Measurements from ENCODE around the gene PJVK. TPM values are rescaled to one million over a fixed set of nuclear protein-coding genes. Genes with fewer than 3 reads are reported as not detected.

PJVK gene
- total and polyA plus RNA-seq, 2 of the 13 experiments (the other 11 are each of a cell fraction or from before 2014, with no cell fraction given): 1.2 to 2.6 TPM

- peak; percentile 69; the same call in 1 of the 2 replicates for TF ChIP-seq IKZF5 (CRISPR knock-in tag; IDR thresholded peaks at IDR 0.05)
- TF ChIP-seq HDAC2 (CRISPR knock-in tag; IDR thresholded peaks at IDR 0.05): peak; percentile 74
- no peak for TF ChIP-seq SOX6 (IDR thresholded peaks at IDR 0.05)
- TF ChIP-seq SOX6 (CRISPR knock-in tag; IDR thresholded peaks at IDR 0.05): peak; percentile 21; the same call in 1 of the 2 replicates
- TF ChIP-seq ZNF616 (CRISPR knock-in tag; IDR thresholded peaks at IDR 0.05; ENCODE audit: low read depth): no peak
- no peak for TF ChIP-seq CENPT (CRISPR knock-in tag; IDR thresholded peaks at IDR 0.05; ENCODE audit: low read depth)
- no peak for TF ChIP-seq ZNF777 (CRISPR knock-in tag; IDR thresholded peaks at IDR 0.05)
- no peak for TF ChIP-seq TCF12 (IDR thresholded peaks at IDR 0.05)
- no peak for TF ChIP-seq TCF12 (CRISPR knock-in tag; IDR thresholded peaks at IDR 0.05)
- TF ChIP-seq, protein P1, sequence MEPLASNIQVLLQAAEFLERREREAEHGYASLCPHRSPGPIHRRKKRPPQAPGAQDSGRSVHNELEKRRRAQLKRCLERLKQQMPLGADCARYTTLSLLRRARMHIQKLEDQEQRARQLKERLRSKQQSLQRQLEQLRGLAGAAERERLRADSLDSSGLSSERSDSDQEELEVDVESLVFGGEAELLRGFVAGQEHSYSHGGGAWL (CRISPR knock-in tag; IDR thresholded peaks at IDR 0.05): 0 out of 2 replicates have a peak, but pooled peaks have one; percentile 52
- no peak for TF ChIP-seq ZNF674 (CRISPR knock-in tag; IDR thresholded peaks at IDR 0.05; ENCODE audit: low read depth)
- TF ChIP-seq ZNF670 (CRISPR knock-in tag; IDR thresholded peaks at IDR 0.05; ENCODE audit: borderline replicate concordance): no peak
- peak; percentile 57; the same call in 1 of the 2 replicates for TF ChIP-seq ATF3 (CRISPR knock-in tag; IDR thresholded peaks at IDR 0.05)
- no peak for TF ChIP-seq ZNF879 (CRISPR knock-in tag; IDR thresholded peaks at IDR 0.05)
- TF ChIP-seq POLR2G (IDR thresholded peaks at IDR 0.05; ENCODE audit: low read depth, low read length): no peak
- no peak for TF ChIP-seq ZNF7 (CRISPR knock-in tag; IDR thresholded peaks at IDR 0.05)
- TF ChIP-seq ZNF775 (CRISPR knock-in tag; IDR thresholded peaks at IDR 0.05; ENCODE audit: borderline replicate concordance): no peak
- peak; percentile 73; the same call in 1 of the 2 replicates for TF ChIP-seq KLF11 (CRISPR knock-in tag; IDR thresholded peaks at IDR 0.05)
- no peak for TF ChIP-seq ZBTB46 (CRISPR knock-in tag; IDR thresholded peaks at IDR 0.05; ENCODE audit: borderline replicate concordance)
- TF ChIP-seq, protein P2, sequence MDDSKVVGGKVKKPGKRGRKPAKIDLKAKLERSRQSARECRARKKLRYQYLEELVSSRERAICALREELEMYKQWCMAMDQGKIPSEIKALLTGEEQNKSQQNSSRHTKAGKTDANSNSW (CRISPR knock-in tag; IDR thresholded peaks at IDR 0.05; ENCODE audit: borderline replicate concordance): no peak
- peak; percentile 39; the same call in 1 of the 2 replicates for TF ChIP-seq NCOA2 (CRISPR knock-in tag; IDR thresholded peaks at IDR 0.05)
- TF ChIP-seq ZNF205 (CRISPR knock-in tag; IDR thresholded peaks at IDR 0.05): peak; percentile 84
- peak; percentile 35; the same call in 1 of the 2 replicates for TF ChIP-seq PHF8 (CRISPR knock-in tag; IDR thresholded peaks at IDR 0.05)
- TF ChIP-seq RFX3 (CRISPR knock-in tag; IDR thresholded peaks at IDR 0.05): no peak
- no peak for TF ChIP-seq ZNF451 (CRISPR knock-in tag; IDR thresholded peaks at IDR 0.05)
- peak; percentile 69; the same call in 1 of the 2 replicates for TF ChIP-seq ZNF354B (CRISPR knock-in tag; IDR thresholded peaks at IDR 0.05)
- no peak for TF ChIP-seq SP1 (IDR thresholded peaks at IDR 0.05)
- TF ChIP-seq SP1 (CRISPR knock-in tag; IDR thresholded peaks at IDR 0.05): peak; percentile 32; the same call in 1 of the 2 replicates
- no peak for TF ChIP-seq GZF1 (CRISPR knock-in tag; IDR thresholded peaks at IDR 0.05)
These were observed 36.6 kb upstream of the PJVK start (continued) for GRCh38 chr2:178414266-178415247.
